ENCODE results near the gene GLT1D1. TPM values are rescaled to one million over a fixed set of nuclear protein-coding genes. Genes with fewer than 3 reads are reported as not detected.

The GLT1D1 gene
- total RNA-seq, 1 experiment from 2014 or later, result not detected

GRCh38 chr12:128961308-128961902 lies 108.1 kb downstream of the GLT1D1 start:
- Histone ChIP-seq H3K27ac (ENCODE audit: low read length) (no peak overlapping the region), H3K4me1 (ENCODE audit: insufficient read depth, low read length) (no peaks in the 10 kb centered on the region), H2AFZ (ENCODE audit: low read length) (no peak overlapping the region), H3K4me2 (ENCODE audit: low read length) (no peak overlapping the region), H3K36me3 (ENCODE audit: low read depth, low read length) (no peaks in the 10 kb centered on the region), H3K79me2 (ENCODE audit: low read length) (no peaks in the 10 kb centered on the region), H3K9ac (ENCODE audit: low read length) (no peak overlapping the region), H3K9me3 (ENCODE audit: low read length) (no peaks in the 10 kb centered on the region), H3F3A (ENCODE audit: low read length, unreplicated experiment) (no peaks in the 10 kb centered on the region), H3K9me2 (replicated peaks; ENCODE audit: low read length) (no peaks in the 10 kb centered on the region), H3K27me3 (ENCODE audit: low read length) (peaks cover 48% of the 10 kb centered on the region), H4K20me1 (ENCODE audit: low read length) (no peaks in the 10 kb centered on the region), H3K4me3 (ENCODE audit: low read length) (no peak overlapping the region)
- no peak for ATAC-seq
- POLR2A ChIA-PET (ENCODE audit: unreplicated experiment), result no interaction called here
- TF ChIP-seq CTCF (conservative IDR thresholded peaks at IDR 0.05; ENCODE audit: low read depth, low read length), result no peak
- TF ChIP-seq EZH2 (IDR thresholded peaks at IDR 0.05; ENCODE audit: low read length, unreplicated experiment), result no peak
- TF ChIP-seq EZH2phosphoT487 (IDR thresholded peaks at IDR 0.05; ENCODE audit: borderline replicate concordance, low read length), result no peak
- CTCF ChIA-PET, result no interaction called here
- intact Hi-C loops (cut with micrococcal nuclease), result no loop called here
- BruUV-seq (replicated peaks), result no TSS peak
- no peak for DNase-seq

GRCh38 chr12:128961957-128962356 lies 108.7 kb downstream of the GLT1D1 start:
- no peaks in the 10 kb centered on the region for H3K9me2 ChIP-seq (replicated peaks; ENCODE audit: low read length)
- H3K36me3 ChIP-seq (ENCODE audit: low read depth, low read length), result no peaks in the 10 kb centered on the region
- no peaks in the 10 kb centered on the region for H3K9me3 ChIP-seq (ENCODE audit: low read length)
- ATAC-seq (no peak), DNase-seq (no peak)
- ChIA-PET CTCF (no interaction called here), POLR2A (ENCODE audit: unreplicated experiment) (no interaction called here)
- no peaks in the 10 kb centered on the region for H4K20me1 ChIP-seq (ENCODE audit: low read length)
- no peak overlapping the region for H3K9ac ChIP-seq (ENCODE audit: low read length)
- intact Hi-C loops (cut with micrococcal nuclease), result no loop called here
- no peak overlapping the region for H3K27ac ChIP-seq (ENCODE audit: low read length)
- BruUV-seq (replicated peaks), result no TSS peak
- no peak for TF ChIP-seq EZH2 (IDR thresholded peaks at IDR 0.05; ENCODE audit: low read length, unreplicated experiment)
- no peak overlapping the region for H3K4me3 ChIP-seq (ENCODE audit: low read length)
- H3K79me2 ChIP-seq (ENCODE audit: low read length), result no peaks in the 10 kb centered on the region
- peaks cover 46% of the 10 kb centered on the region for H3K27me3 ChIP-seq (ENCODE audit: low read length)
- H2AFZ ChIP-seq (ENCODE audit: low read length), result no peak overlapping the region
- no peaks in the 10 kb centered on the region for H3K4me1 ChIP-seq (ENCODE audit: insufficient read depth, low read length)
- no peaks in the 10 kb centered on the region for H3F3A ChIP-seq (ENCODE audit: low read length, unreplicated experiment)
- no peak overlapping the region for H3K4me2 ChIP-seq (ENCODE audit: low read length)

- Histone ChIP-seq H3K79me2 (ENCODE audit: low read length) (no peaks in the 10 kb centered on the region), H3K27me3 (ENCODE audit: low read length) (peaks cover 53% of the 10 kb centered on the region), H3K36me3 (ENCODE audit: low read depth, low read length) (no peaks in the 10 kb centered on the region), H3F3A (ENCODE audit: low read length, unreplicated experiment) (no peaks in the 10 kb centered on the region), H3K4me2 (ENCODE audit: low read length) (no peak overlapping the region), H3K9ac (ENCODE audit: low read length) (no peak overlapping the region), H3K4me1 (ENCODE audit: insufficient read depth, low read length) (no peaks in the 10 kb centered on the region), H2AFZ (ENCODE audit: low read length) (no peak overlapping the region), H3K9me3 (ENCODE audit: low read length) (no peaks in the 10 kb centered on the region), H3K4me3 (ENCODE audit: low read length) (no peak overlapping the region), H4K20me1 (ENCODE audit: low read length) (no peaks in the 10 kb centered on the region), H3K9me2 (replicated peaks; ENCODE audit: low read length) (no peaks in the 10 kb centered on the region), H3K27ac (ENCODE audit: low read length) (no peak overlapping the region)
- no peak for DNase-seq
- TF ChIP-seq EZH2 (IDR thresholded peaks at IDR 0.05; ENCODE audit: low read length, unreplicated experiment), result no peak
- no peak for TF ChIP-seq CTCF (conservative IDR thresholded peaks at IDR 0.05; ENCODE audit: low read depth, low read length)
- TF ChIP-seq EZH2phosphoT487 (IDR thresholded peaks at IDR 0.05; ENCODE audit: borderline replicate concordance, low read length), result no peak
- ChIA-PET CTCF (no interaction called here), POLR2A (ENCODE audit: unreplicated experiment) (no interaction called here)
- BruUV-seq (replicated peaks), result no TSS peak
- intact Hi-C loops (cut with micrococcal nuclease), result no loop called here
- ATAC-seq, result no peak
Measured at GRCh38 chr12:128966203-128966810, 113.0 kb downstream of the GLT1D1 start.

All from PC-3 (cell line).